ENCODE results near the gene PDCD1. TPM values are rescaled to one million over a fixed set of nuclear protein-coding genes. Genes with fewer than 3 reads are reported as not detected.

Gene PDCD1
- total RNA-seq, 2 experiments from 2014 or later, result 19.4 to 20.3 TPM

GRCh38 chr2:241886840-241887447 is 28.2 kb upstream of the PDCD1 start:
- TF ChIP-seq, protein P1, sequence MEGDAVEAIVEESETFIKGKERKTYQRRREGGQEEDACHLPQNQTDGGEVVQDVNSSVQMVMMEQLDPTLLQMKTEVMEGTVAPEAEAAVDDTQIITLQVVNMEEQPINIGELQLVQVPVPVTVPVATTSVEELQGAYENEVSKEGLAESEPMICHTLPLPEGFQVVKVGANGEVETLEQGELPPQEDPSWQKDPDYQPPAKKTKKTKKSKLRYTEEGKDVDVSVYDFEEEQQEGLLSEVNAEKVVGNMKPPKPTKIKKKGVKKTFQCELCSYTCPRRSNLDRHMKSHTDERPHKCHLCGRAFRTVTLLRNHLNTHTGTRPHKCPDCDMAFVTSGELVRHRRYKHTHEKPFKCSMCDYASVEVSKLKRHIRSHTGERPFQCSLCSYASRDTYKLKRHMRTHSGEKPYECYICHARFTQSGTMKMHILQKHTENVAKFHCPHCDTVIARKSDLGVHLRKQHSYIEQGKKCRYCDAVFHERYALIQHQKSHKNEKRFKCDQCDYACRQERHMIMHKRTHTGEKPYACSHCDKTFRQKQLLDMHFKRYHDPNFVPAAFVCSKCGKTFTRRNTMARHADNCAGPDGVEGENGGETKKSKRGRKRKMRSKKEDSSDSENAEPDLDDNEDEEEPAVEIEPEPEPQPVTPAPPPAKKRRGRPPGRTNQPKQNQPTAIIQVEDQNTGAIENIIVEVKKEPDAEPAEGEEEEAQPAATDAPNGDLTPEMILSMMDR (IDR thresholded peaks at IDR 0.05), result no peak
- ChIA-PET CTCF (no interaction called here), POLR2A (no interaction called here)
- Mint-ChIP-seq H3K36me3 (ENCODE audit: low read depth) (peaks cover 45% of the 10 kb centered on the region), H3K9me3 (peaks cover 1% of the 10 kb centered on the region), H3K4me3 (no peak overlapping the region), H3K4me1 (ENCODE audit: low read depth) (peaks cover 28% of the 10 kb centered on the region), H3K27me3 (no peaks in the 10 kb centered on the region), H3K27ac (no peak overlapping the region)
- intact Hi-C loops (cut with micrococcal nuclease), result no loop called here
- no peak for ATAC-seq
- DNase-seq, result no peak

DNA sequence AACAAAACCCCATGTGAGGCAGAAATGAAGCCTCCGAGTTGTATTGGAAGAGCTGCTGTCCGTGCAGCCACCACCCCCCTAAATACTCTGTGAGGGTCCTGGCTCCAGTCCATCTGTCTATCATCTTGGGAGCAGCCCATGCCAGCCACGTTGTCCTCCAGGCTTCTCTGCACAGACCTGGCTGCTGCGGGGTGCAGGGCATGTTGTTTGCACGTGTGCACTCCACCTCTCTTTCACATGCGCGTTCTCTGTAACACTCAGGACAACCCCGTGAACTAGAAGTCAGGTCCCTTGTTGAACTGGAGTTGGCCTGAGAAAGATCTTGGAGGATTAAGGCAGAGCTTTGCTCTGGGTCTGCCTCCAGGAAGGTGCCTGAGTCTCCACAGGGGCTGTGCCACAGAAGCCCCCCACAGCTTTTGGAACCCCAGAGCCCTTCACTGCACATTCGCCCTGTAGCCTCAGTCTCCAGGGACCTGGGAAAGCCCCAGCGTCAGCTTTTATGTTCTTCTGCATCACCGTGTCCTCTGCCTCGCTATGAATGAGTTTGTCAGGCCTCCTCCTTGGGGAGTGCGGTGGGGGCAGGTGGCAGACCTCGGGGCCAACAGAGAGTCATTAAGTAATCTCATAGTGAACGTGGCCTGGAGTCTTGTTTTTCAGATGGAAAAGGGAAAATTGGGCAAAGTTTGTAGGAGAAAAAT is 27.4 kb upstream of the PDCD1 start:
- Mint-ChIP-seq H3K27me3 (no peaks in the 10 kb centered on the region), H3K4me3 (no peak overlapping the region), H3K36me3 (ENCODE audit: low read depth) (peaks cover 45% of the 10 kb centered on the region), H3K27ac (no peak overlapping the region), H3K9me3 (peaks cover 1% of the 10 kb centered on the region), H3K4me1 (ENCODE audit: low read depth) (peaks cover 31% of the 10 kb centered on the region)
- POLR2A ChIA-PET, result interaction anchor here (0.6 kb wide), 1 partner anchor 38 kb away, joined by 3 read pairs; no protein-coding TSS in a partner anchor
- DNase-seq, result no peak
- intact Hi-C loops (cut with micrococcal nuclease), result no loop called here
- TF ChIP-seq, protein P1 (IDR thresholded peaks at IDR 0.05), result no peak
- no peak for ATAC-seq
- CTCF ChIA-PET, result no interaction called here

DNA sequence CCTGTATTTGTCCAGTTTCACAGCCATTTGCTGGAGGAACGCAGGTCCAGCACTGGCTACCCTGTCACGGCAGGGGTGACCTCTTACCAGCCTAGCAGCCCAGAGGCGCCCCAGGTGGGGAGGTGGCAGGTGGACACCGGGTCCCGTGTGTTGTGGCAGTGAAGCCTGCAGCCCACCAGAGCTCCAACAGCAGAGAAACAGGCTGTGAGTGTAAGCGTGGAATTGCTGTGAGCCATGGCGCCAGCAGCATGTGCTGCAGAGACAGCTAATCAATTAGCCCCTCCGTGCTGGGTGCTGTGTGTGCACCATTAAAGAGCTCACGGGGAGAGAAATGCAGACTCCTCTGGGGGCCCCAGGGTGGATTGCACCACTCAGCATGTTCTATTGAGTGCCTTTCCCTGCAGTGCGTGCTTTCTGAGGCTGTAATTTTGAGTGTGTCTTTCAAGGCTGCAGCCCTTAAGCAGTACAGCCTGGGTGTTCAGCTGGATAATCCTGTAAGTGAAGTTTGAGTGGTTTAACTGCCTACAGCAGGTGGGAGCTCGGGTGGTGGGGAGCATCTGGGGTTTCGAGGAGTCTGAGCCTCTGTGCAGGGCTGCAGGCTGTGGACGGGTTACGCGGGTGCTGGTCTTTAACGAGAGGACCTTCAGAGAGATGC is 26.7 kb upstream of the PDCD1 start:
- ATAC-seq (no peak), DNase-seq (no peak)
- Mint-ChIP-seq H3K27ac (no peak overlapping the region), H3K4me3 (no peak overlapping the region), H3K36me3 (ENCODE audit: low read depth) (peaks cover 45% of the 10 kb centered on the region), H3K27me3 (no peaks in the 10 kb centered on the region), H3K9me3 (peaks cover 1% of the 10 kb centered on the region), H3K4me1 (ENCODE audit: low read depth) (peaks cover 34% of the 10 kb centered on the region)
- intact Hi-C loops (cut with micrococcal nuclease), result no loop called here
- ChIA-PET POLR2A (interaction anchor here (0.6 kb wide), 1 partner anchor 39 kb away, joined by 3 read pairs; no protein-coding TSS in a partner anchor), CTCF (interaction anchor here (0.7 kb wide), 1 partner anchor 10 kb away, joined by 3 read pairs; no protein-coding TSS in a partner anchor)
- TF ChIP-seq, protein P1 (IDR thresholded peaks at IDR 0.05), result no peak

DNA sequence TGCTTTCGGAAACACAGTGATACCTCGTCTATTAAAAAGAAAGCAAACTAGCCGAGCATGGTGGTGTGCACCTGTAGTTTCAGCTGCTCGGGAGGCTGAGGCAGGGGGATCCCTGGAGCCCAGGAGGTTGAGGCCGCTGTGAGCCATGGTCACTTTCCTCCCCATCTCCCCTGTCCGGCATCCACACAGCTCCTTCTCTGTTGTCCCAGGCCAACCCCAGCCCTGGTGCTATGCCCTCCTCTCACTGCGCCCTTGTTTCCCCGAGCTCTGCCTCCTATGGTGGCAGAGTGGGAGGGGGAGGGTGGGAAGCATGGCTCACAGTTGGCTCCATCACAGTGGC is 26.2 kb upstream of the PDCD1 start:
- Mint-ChIP-seq H3K27ac (no peak overlapping the region), H3K27me3 (no peaks in the 10 kb centered on the region), H3K4me1 (ENCODE audit: low read depth) (peaks cover 39% of the 10 kb centered on the region), H3K9me3 (peaks cover 1% of the 10 kb centered on the region), H3K4me3 (no peak overlapping the region), H3K36me3 (ENCODE audit: low read depth) (peaks cover 41% of the 10 kb centered on the region)
- DNase-seq (no peak), ATAC-seq (no peak)
- ChIA-PET CTCF (interaction anchor here (0.7 kb wide), 1 partner anchor 10 kb away, joined by 3 read pairs; no protein-coding TSS in a partner anchor), POLR2A (no interaction called here)
- TF ChIP-seq, protein P1 (IDR thresholded peaks at IDR 0.05), result no peak
- intact Hi-C loops (cut with micrococcal nuclease), result loop anchor here (5.0 kb wide), 1 partner anchor 198 kb away; the partner anchor contains the start of gene DTYMK

Data from activated CD8-positive, alpha-beta T cell treated with anti-CD3 and anti-CD28 coated beads for 36 hours (primary cell).